T-helper 2 cell treated with Interferon-gamma antibody and Interleukin-4, amounts not matched to agents 5 μg/mL and 100 μg/mL, for 36 hours (primary cell): Measurements from ENCODE around the gene BUD31.
A peak's percentile ranks its signal among the peaks of the same experiment; 100 is the strongest.
"Not testable (repeated sequence)": the region's sequence is repeated elsewhere in the genome, so short reads cannot be mapped to it uniquely, and the experiment has no call there.

ENCODE experiments used
- DNase-seq: peaks from one replicate; pipeline ENCODE4 v3.0.0; 2021; ENCODE audit warnings: low spot score
- H3K27ac Mint-ChIP-seq: one replicate; pipeline ENCODE4 v1.8.0; 2021; ENCODE audit warnings: mild to moderate bottlenecking, mixed read lengths
- H3K27me3 Mint-ChIP-seq: one replicate; pipeline ENCODE4 v1.8.0; 2021; ENCODE audit warnings: low read depth, mixed read lengths
- H3K36me3 Mint-ChIP-seq: one replicate; pipeline ENCODE4 v1.8.0; 2021; ENCODE audit warnings: low read depth, mixed read lengths
- H3K4me1 Mint-ChIP-seq: one replicate; pipeline ENCODE4 v1.8.0; 2021; ENCODE audit warnings: low read depth, mixed read lengths
- H3K4me3 Mint-ChIP-seq: one replicate; pipeline ENCODE4 v1.8.0; 2022; ENCODE audit warnings: mild to moderate bottlenecking, moderate library complexity, mixed read lengths
- H3K9me3 Mint-ChIP-seq: one replicate; pipeline ENCODE4 v1.8.0; 2021; ENCODE audit warnings: mixed read lengths

BUD31 gene

DNA sequence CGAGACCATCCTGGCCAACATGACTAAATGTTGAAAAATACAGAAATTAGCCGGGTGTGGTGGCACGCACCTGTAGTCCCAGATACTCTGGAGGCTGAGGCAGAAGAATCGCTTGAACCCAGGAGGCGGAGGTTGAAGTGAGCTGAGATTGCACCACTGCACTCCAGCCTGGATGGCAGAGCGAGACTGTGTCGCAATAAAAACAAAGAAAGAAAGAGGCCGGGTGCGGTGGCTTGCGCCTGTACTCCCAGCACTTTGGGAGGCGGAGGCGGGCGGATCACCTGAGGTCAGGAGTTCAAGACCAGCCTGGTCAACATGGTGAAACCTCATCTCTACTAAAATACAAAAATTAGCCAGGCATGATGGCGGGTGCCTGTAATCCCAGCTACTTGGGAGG lies 21.5 kb upstream of the BUD31 start:
- Mint-ChIP-seq H3K36me3 (peaks cover 59% of the 10 kb centered on the region), H3K4me1 (peaks cover 12% of the 10 kb centered on the region)
- not testable (repeated sequence) for H3K9me3 Mint-ChIP-seq, DNase-seq, H3K27ac Mint-ChIP-seq, H3K4me3 Mint-ChIP-seq, H3K27me3 Mint-ChIP-seq

DNA sequence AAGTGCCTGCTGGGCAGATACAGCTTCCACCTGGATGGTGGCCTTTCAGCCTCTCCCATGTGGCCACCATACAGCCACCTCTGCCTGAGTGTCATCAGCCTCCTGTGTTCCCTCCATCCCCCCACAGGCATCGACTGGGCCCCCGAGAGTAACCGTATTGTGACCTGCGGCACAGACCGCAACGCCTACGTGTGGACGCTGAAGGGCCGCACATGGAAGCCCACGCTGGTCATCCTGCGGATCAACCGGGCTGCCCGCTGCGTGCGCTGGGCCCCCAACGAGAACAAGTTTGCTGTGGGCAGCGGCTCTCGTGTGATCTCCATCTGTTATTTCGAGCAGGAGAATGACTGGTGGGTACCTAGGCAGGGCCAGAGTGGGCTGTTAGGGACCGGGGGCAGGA lies 20.9 kb upstream of the BUD31 start:
- Mint-ChIP-seq H3K4me1 (peaks cover 14% of the 10 kb centered on the region), H3K36me3 (peaks cover 59% of the 10 kb centered on the region), H3K4me3 (no peak overlapping the region), H3K27me3 (no peaks in the 10 kb centered on the region), H3K27ac (no peak overlapping the region), H3K9me3 (no peaks in the 10 kb centered on the region)
- no peak for DNase-seq

DNA sequence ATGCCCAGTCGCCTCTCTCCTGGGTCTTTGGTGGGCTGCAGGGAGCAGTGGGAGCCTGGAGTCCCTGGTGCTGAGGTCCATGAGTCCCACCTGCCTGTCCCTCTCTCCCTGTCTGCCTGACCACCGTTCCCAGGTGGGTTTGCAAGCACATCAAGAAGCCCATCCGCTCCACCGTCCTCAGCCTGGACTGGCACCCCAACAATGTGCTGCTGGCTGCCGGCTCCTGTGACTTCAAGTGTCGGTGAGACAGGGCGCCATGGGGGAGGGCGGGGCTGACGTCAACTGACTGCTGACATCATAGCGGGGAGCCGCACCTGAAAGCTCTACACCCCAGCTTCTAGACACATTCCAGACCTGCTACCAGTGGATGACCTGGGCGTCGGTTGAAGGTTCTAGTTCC lies 19.0 kb upstream of the BUD31 start:
- H3K27me3 Mint-ChIP-seq: no peaks in the 10 kb centered on the region
- no peak overlapping the region for H3K4me3 Mint-ChIP-seq
- no peak overlapping the region for H3K27ac Mint-ChIP-seq
- no peaks in the 10 kb centered on the region for H3K9me3 Mint-ChIP-seq
- H3K36me3 Mint-ChIP-seq: peaks cover 60% of the 10 kb centered on the region
- H3K4me1 Mint-ChIP-seq: peaks cover 11% of the 10 kb centered on the region
- DNase-seq: no peak

DNA sequence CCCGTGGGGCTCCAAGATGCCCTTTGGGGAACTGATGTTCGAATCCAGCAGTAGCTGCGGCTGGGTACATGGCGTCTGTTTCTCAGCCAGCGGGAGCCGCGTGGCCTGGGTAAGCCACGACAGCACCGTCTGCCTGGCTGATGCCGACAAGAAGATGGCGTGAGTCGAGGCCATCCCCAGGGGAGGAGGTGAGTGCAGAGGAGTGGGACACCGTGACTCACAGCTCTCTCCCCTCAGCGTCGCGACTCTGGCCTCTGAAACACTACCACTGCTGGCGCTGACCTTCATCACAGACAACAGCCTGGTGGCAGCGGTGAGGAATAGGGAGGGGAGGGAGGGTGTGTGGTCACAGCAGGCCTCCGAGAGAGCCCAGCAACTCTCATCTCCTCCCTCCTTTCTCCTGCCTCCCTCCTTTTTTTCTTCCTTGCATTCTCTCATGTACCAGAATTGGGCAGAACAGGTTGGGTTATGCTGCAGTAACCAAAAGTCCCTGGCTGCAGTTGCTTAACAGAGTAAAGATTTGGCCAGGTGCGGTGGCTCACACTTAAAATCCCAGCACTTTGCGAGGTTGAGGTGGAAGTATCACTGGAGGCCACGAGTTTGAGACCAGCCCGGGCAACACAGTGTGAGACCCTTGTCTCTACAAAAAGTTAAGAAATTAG lies 17.7 kb upstream of the BUD31 start:
- peaks cover 10% of the 10 kb centered on the region for H3K4me1 Mint-ChIP-seq
- H3K27ac Mint-ChIP-seq: no peak overlapping the region
- no peaks in the 10 kb centered on the region for H3K9me3 Mint-ChIP-seq
- H3K4me3 Mint-ChIP-seq: no peak overlapping the region
- peaks cover 67% of the 10 kb centered on the region for H3K36me3 Mint-ChIP-seq
- H3K27me3 Mint-ChIP-seq: no peaks in the 10 kb centered on the region
- no peak for DNase-seq

DNA sequence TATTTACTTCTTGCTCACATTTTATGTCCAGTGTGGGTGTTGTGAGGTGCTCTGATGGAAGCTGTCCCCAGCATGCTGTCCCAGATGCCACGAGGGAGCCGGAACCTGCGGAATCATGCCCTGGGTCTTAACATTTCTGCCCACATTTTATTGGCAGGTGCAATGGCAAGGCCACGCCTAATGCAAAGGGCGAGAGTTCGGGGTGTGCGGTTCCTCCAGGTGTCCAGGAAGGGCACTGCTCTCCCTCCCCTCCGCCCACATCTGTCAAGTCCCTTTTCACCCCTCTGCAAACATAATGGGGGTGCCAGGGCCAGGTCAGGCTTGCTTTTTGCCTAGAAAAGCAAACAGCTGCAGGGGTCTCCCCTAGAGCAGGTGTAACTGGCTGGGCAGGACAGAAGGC lies 16.7 kb upstream of the BUD31 start:
- H3K27ac Mint-ChIP-seq: no peak overlapping the region
- H3K36me3 Mint-ChIP-seq: peaks cover 68% of the 10 kb centered on the region
- DNase-seq: no peak
- H3K9me3 Mint-ChIP-seq: no peaks in the 10 kb centered on the region
- H3K27me3 Mint-ChIP-seq: no peaks in the 10 kb centered on the region
- peaks cover 10% of the 10 kb centered on the region for H3K4me1 Mint-ChIP-seq
- peak overlapping the region; percentile 3 for H3K4me3 Mint-ChIP-seq

DNA sequence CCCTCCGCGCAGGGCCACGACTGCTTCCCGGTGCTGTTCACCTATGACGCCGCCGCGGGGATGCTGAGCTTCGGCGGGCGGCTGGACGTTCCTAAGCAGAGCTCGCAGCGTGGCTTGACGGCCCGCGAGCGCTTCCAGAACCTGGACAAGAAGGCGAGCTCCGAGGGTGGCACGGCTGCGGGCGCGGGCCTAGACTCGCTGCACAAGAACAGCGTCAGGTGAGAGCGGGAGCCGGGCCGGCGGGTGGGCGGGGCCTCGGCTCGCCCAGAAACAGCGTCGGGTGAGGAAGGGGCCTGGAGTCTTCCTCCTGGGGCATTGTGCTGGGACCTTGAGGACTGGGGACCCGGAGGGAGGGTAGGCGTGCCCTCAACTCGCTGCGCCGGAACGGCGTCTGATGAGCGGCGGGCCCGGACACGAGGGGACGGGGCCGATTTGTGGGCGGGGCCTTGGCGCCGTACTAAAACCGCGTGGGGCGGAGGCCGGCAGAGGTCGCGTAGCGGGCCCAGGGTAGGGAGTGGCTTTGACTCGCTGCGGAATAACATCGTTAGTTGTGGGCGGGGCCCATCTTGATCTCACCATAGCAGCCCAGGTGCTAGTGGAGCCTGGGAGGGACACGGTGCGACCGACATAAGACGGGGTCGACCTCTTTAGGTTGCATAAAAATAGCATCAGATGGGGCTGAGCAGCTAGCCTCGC lies 16.0 kb upstream of the BUD31 start:
- peak overlapping the region; percentile 59 for H3K4me3 Mint-ChIP-seq

DNA sequence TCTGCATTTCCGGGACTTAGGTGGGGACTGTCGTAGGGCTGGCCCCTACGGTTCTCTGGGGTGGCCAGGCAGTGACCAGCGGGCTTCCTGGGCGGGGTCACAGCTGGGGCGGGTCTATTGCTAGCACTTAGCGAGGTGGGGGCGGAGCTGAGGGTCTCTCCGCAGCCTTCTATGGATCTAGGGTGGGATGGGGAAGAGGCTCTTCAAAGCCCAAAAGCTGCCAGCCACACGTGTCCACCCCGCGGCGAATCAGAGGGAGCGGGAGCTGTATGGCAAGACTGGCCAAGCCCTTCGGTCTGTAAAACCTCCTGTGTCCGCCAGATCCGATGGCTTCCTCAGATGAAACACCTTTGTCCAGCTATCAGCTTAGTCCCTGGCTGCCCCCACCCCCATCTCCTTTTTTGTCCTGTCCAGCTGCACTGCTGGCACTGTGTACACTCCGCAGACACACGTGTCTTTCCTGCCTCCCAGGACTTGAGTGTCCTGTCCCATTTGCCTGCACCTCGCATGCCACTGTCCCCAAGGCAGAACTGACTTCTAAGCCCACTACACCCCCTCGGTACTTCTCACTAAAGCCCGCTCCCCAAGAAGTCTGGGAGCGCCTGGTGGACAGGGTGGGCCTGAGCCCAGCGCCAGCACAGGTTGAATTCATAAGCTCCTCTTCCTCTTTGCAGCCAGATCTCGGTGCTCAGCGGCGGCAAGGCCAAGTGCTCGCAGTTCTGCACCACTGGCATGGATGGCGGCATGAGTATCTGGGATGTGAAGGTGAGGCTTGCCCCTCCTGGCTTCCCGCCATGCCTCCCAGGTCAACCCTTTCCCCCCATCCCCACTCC lies 15.2 kb upstream of the BUD31 start:
- H3K27ac Mint-ChIP-seq: peak overlapping the region; percentile 84
- DNase-seq: no peak
- peak overlapping the region; percentile 59 for H3K4me3 Mint-ChIP-seq
- peaks cover 68% of the 10 kb centered on the region for H3K36me3 Mint-ChIP-seq
- H3K27me3 Mint-ChIP-seq: no peaks in the 10 kb centered on the region
- no peaks in the 10 kb centered on the region for H3K9me3 Mint-ChIP-seq
- peaks cover 12% of the 10 kb centered on the region for H3K4me1 Mint-ChIP-seq

More for the DNA sequence above, 16.0 kb upstream of the BUD31 start:
- Mint-ChIP-seq H3K9me3 (no peaks in the 10 kb centered on the region), H3K4me1 (peaks cover 11% of the 10 kb centered on the region), H3K27me3 (no peaks in the 10 kb centered on the region), H3K27ac (peak overlapping the region; percentile 84), H3K36me3 (peaks cover 68% of the 10 kb centered on the region)
- peak; percentile 74 for DNase-seq

DNA sequence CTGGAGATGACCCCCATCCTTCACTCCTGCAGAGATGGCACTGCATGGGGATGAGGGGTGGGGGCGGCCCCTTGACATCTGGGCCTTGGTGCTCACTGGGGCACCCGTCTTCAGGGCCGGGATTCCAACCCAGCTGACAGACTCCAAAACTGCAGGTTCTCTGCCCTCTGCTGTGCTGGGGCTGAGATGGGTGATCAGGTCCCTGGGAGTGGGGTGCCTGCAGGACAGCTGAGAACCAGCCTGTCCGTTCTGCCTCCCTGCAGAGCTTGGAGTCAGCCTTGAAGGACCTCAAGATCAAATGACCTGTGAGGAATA lies 14.6 kb upstream of the BUD31 start:
- Mint-ChIP-seq H3K9me3 (no peaks in the 10 kb centered on the region), H3K27ac (peak overlapping the region; percentile 15), H3K36me3 (peaks cover 69% of the 10 kb centered on the region), H3K27me3 (no peaks in the 10 kb centered on the region), H3K4me3 (no peak overlapping the region), H3K4me1 (peaks cover 12% of the 10 kb centered on the region)
- no peak for DNase-seq

DNA sequence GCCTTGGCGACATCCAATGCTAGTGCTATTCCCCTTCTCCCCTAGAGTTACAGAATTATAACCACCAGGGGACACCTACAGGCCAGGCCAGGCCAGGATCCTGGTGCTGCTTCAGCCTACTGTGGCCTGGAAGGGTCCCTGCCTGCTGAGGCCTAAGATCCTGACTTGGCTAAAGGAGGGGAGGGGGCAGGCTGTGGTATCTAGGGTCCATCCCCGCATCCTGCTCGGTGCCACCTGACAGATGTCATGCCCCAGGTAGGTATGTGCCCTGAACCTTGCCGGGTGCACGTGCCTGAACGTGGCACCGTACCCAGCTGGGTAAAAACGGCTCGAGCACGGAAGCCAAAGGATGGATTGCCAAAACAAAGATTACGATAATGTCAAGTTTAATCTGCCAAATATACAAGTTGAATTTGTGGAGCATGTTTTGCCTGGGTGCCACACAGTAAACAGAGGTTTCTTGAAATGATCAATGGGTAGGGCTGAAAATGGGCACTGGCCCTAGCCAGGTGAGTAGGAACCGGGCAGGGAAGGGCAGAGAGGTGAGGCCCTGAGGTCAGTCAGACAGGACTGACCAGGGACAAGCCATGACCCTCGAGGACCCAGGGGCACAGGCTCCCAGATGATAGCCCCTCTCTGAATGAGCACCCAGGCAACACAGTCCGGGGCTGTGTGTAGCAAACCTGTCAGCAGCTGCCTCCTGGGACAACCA lies 13.0 kb upstream of the BUD31 start:
- Mint-ChIP-seq H3K9me3 (no peaks in the 10 kb centered on the region), H3K36me3 (peaks cover 74% of the 10 kb centered on the region), H3K27ac (no peak overlapping the region), H3K4me3 (no peak overlapping the region), H3K4me1 (peaks cover 12% of the 10 kb centered on the region), H3K27me3 (no peaks in the 10 kb centered on the region)
- no peak for DNase-seq

DNA sequence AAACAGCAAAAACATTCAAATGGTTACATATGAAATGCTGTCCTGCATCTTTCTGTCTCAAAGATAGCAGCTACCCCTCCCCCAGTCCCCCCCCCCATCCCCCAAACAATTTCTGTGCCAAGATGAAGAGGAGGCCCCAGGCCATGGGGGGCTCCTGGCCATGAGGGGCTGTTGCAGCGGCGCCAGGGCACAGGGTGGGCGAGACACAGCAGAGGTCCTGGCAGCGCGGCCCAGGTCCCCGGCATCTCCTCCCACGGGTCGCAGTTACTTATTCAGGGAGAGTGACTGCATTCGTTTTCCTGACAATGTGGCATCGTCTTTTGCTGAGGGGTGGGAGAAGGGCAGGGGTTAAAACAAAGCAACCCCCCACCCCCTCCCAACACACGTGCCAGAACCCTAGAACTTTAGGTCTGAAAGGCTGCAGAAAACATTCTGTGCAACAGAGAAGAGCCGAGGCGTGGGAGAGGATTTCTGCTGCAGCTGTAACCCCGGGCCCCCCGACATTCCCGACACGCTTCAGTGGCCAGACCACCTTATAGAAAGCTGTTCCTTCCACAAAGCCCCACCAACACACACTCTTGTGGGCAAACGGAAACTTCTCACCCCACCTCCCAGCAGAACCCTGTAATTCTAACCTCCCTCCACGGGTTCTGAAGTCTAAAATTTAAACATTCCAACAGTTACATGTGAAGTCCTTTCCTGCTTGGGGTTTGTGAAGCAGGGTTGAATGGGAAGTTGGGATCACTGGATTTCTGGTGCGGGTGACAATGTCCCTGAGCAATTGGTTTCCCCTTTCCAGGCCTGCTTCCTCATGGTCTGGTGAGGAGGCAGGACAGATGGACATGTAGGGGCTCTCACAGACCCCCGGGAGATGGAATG lies 12.1 kb upstream of the BUD31 start:
- no peaks in the 10 kb centered on the region for H3K9me3 Mint-ChIP-seq
- H3K36me3 Mint-ChIP-seq: peaks cover 76% of the 10 kb centered on the region
- H3K4me3 Mint-ChIP-seq: no peak overlapping the region
- DNase-seq: no peak
- peaks cover 12% of the 10 kb centered on the region for H3K4me1 Mint-ChIP-seq
- H3K27ac Mint-ChIP-seq: peak overlapping the region; percentile 31
- H3K27me3 Mint-ChIP-seq: no peaks in the 10 kb centered on the region

DNA sequence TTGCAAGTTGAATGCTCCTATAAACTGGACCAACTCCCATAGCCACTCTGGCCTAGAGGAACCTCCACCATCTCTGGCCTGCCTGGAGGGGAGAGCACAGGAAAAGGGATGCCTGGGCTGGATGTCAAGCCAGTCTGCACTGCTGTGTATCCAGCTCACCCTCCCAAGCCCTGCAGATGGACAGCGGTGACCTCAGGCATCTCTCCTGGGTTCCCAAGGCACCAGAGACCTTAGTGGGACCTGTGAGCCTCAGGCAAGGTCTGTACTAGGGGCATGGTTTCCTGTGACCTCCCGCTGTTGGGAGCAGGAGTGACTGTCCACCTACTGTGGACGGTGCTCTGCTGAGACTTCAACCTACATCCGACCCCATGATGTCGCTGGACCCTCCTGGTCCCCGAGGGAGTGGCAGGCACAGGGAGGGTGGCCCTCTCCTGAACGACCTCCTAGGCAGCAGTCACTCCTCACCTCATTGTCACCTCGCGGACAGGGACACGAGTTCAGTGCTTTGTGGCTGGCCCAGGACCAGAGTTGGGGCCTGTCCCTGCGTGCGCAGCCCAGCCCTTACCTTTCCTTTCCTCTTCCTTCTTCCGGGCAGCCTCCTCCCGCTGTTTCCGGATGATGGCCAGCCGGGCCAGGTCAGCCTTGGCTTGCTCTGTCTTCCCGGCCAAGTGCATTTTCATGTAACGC lies 11.3 kb upstream of the BUD31 start:
- no peak for DNase-seq
- Mint-ChIP-seq H3K36me3 (peaks cover 71% of the 10 kb centered on the region), H3K9me3 (no peaks in the 10 kb centered on the region), H3K27ac (peak overlapping the region; percentile 64), H3K4me1 (peaks cover 9% of the 10 kb centered on the region), H3K4me3 (no peak overlapping the region), H3K27me3 (no peaks in the 10 kb centered on the region)

DNA sequence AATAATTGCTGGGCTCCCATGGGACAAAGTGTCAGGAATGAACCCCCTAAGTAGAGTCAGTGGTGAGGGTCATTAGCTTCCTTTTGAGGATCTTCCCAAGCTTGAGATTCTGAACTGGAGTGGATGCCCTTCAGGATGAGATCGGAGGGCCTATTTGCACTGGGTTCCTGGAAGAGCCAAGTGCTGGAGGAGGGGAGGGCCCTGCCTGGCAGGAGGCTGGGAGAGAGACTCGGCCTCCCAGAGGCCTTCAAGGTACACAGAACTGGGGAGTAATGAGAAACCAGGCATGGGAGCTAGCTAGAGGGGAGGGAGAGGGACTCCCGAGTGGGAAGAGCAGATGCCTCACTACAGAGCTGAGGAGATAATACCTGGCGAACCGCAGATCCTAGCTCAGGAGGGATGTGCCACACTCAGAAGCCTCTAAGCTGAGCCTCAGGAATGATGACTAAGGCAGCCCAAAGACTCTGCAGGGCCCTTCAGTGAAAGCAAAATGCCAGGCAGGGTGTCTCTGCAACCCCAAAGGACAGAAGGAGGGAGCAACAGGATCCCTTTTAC lies 9.8 kb upstream of the BUD31 start:
- no peak for DNase-seq
- Mint-ChIP-seq H3K4me3 (no peak overlapping the region), H3K36me3 (peaks cover 71% of the 10 kb centered on the region), H3K9me3 (no peaks in the 10 kb centered on the region), H3K27me3 (no peaks in the 10 kb centered on the region), H3K27ac (peak overlapping the region; percentile 64), H3K4me1 (peaks cover 4% of the 10 kb centered on the region)
